HG03342 (cell line): ENCODE results near the gene COA5.

Experiments used
- ATAC-seq: cut with Tn5 transposase; IDR thresholded peaks from one replicate; pipeline ENCODE4 v1.9.1; 2021; ENCODE audit warnings: mild to moderate bottlenecking, moderate library complexity; ENCODE audit not compliant: unreplicated experiment

Gene COA5

GRCh38 chr2:98573426-98573825 lies 34.9 kb downstream of the COA5 start:
- no peak for ATAC-seq

GRCh38 chr2:98572676-98573075 lies 35.6 kb downstream of the COA5 start:
- ATAC-seq: no peak

- ATAC-seq: no peak
Measured at GRCh38 chr2:98572211-98572610, 36.1 kb downstream of the COA5 start.

- no peak for ATAC-seq
Measured at GRCh38 chr2:98571796-98572195, 36.5 kb downstream of the COA5 start.

- no peak for ATAC-seq
Measured at GRCh38 chr2:98571121-98571701, 37.1 kb downstream of the COA5 start.

GRCh38 chr2:98570356-98570755 lies 38.0 kb downstream of the COA5 start:
- no peak for ATAC-seq

- no peak for ATAC-seq
Measured at GRCh38 chr2:98569915-98570314, 38.4 kb downstream of the COA5 start.

- ATAC-seq: peak; percentile 59
Measured at GRCh38 chr2:98569197-98569793, 39.0 kb downstream of the COA5 start.

GRCh38 chr2:98568161-98568956 lies 40.0 kb downstream of the COA5 start:
- ATAC-seq: no peak

GRCh38 chr2:98565941-98566340 lies 42.4 kb downstream of the COA5 start:
- no peak for ATAC-seq

- no peak for ATAC-seq
Measured at GRCh38 chr2:98565286-98565860, 42.9 kb downstream of the COA5 start.

- ATAC-seq: no peak
Measured at GRCh38 chr2:98564541-98565132, 43.7 kb downstream of the COA5 start.

- ATAC-seq: no peak
Measured at GRCh38 chr2:98563394-98563793, 44.9 kb downstream of the COA5 start.

GRCh38 chr2:98561902-98562695 lies 46.2 kb downstream of the COA5 start:
- ATAC-seq: no peak

GRCh38 chr2:98561018-98561417 lies 47.3 kb downstream of the COA5 start:
- no peak for ATAC-seq

GRCh38 chr2:98560256-98560771 lies 48.0 kb downstream of the COA5 start:
- ATAC-seq: no peak

GRCh38 chr2:98559581-98559980 lies 48.7 kb downstream of the COA5 start:
- ATAC-seq: no peak

- no peak for ATAC-seq
Measured at GRCh38 chr2:98558852-98559530, 49.3 kb downstream of the COA5 start.

- ATAC-seq: peak; percentile 82
Measured at GRCh38 chr2:98556344-98557033, 51.8 kb downstream of the COA5 start.
